Stomach smooth muscle (tissue), 2 donors: ENCODE results near the gene FERMT2.

Experiments
- H3K27ac ChIP-seq: one replicate; pipeline ENCODE4 v1.7.0; 2013; ENCODE audit warnings: mild to moderate bottlenecking, low read length, inconsistent platforms
- H3K27me3 ChIP-seq, 2 donors: one replicate each; pipeline ENCODE4 v1.7.0; 2013; ENCODE audit warnings: low read length in 2 of 2; ENCODE audit not compliant: insufficient read depth in 2 of 2, control insufficient read depth in 1 of 2
- H3K36me3 ChIP-seq, 2 donors: one replicate each; pipeline ENCODE4 v1.7.0; 2013; ENCODE audit warnings: low read length in 2 of 2; ENCODE audit not compliant: control insufficient read depth in 2 of 2, insufficient read depth in 2 of 2
- H3K4me1 ChIP-seq: one replicate; pipeline ENCODE4 v1.7.0; 2013; ENCODE audit warnings: low read length; ENCODE audit not compliant: control insufficient read depth, insufficient read depth
- H3K4me3 ChIP-seq, 2 donors: one replicate each; pipeline ENCODE4 v1.7.0; 2013; ENCODE audit warnings: low read length in 2 of 2
- H3K9ac ChIP-seq, 2 donors: one replicate each; pipeline ENCODE4 v1.7.0; 2013; ENCODE audit warnings: low read length in 2 of 2, mild to moderate bottlenecking in 1 of 2
- H3K9me3 ChIP-seq, 2 donors: one replicate each; pipeline ENCODE4 v1.7.0; 2013; ENCODE audit warnings: low read length in 2 of 2; ENCODE audit not compliant: control insufficient read depth in 2 of 2
- donor health status: healthy.
- donor health status: Pancreatic carcinoma.

FERMT2 gene

GRCh38 chr14:52901357-52901980 is 49.4 kb downstream of the FERMT2 start:
- H3K27ac ChIP-seq, result no peak overlapping the region
- no peaks in the 10 kb centered on the region for H3K27me3 ChIP-seq
- peaks cover 9% of the 10 kb centered on the region in 2 donors for H3K36me3 ChIP-seq
- H3K9me3 ChIP-seq, result no peaks in the 10 kb centered on the region
- no peak overlapping the region for H3K9ac ChIP-seq
- peaks cover 13% of the 10 kb centered on the region for H3K4me1 ChIP-seq
- no peak overlapping the region for H3K4me3 ChIP-seq

GRCh38 chr14:52900731-52901130 is 50.1 kb downstream of the FERMT2 start:
- H3K4me3 ChIP-seq, result no peak overlapping the region
- H3K4me1 ChIP-seq, result peaks cover 7% of the 10 kb centered on the region
- H3K27me3 ChIP-seq, result no peaks in the 10 kb centered on the region
- H3K27ac ChIP-seq, result no peak overlapping the region
- H3K9ac ChIP-seq, result no peak overlapping the region
- no peaks in the 10 kb centered on the region for H3K9me3 ChIP-seq
- H3K36me3 ChIP-seq, result peaks cover 9% of the 10 kb centered on the region in 2 donors

GRCh38 chr14:52898496-52898895 is 52.4 kb downstream of the FERMT2 start:
- no peak overlapping the region for H3K4me3 ChIP-seq
- H3K36me3 ChIP-seq, result peaks cover 9% of the 10 kb centered on the region in 2 donors
- no peak overlapping the region for H3K9ac ChIP-seq
- H3K4me1 ChIP-seq, result peaks cover 7% of the 10 kb centered on the region
- no peak overlapping the region for H3K27ac ChIP-seq
- no peaks in the 10 kb centered on the region for H3K27me3 ChIP-seq
- no peaks in the 10 kb centered on the region for H3K9me3 ChIP-seq

DNA sequence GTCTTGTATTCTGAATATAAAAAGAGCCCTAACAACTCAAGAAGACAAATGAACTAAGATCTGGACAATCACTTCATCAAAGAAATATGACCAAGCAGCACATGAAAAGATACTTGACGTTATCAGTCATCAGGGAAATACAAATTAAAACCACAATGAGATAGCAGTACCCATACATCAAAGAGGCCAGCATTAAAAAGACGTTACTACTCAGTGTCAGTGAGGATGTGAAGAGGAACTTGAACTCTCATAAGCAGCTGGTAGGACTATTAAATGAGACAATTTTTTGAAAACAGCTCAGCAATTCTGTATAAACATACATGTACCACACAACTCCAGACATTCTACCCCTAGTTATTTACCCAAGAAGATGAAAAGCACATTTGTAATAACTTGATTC is 55.9 kb downstream of the FERMT2 start:
- Histone ChIP-seq H3K9ac (no peak overlapping the region), H3K27me3 (no peaks in the 10 kb centered on the region), H3K9me3 (no peaks in the 10 kb centered on the region), H3K36me3 (peaks cover 8 to 18% of the 10 kb centered on the region in 2 donors), H3K4me3 (no peak overlapping the region), H3K27ac (no peak overlapping the region), H3K4me1 (peaks cover 4% of the 10 kb centered on the region)

- no peak overlapping the region for H3K27ac ChIP-seq
- no peak overlapping the region for H3K9ac ChIP-seq
- H3K27me3 ChIP-seq, result no peaks in the 10 kb centered on the region
- H3K4me3 ChIP-seq, result no peak overlapping the region
- peaks cover 15 to 26% of the 10 kb centered on the region in 2 donors for H3K36me3 ChIP-seq
- no peaks in the 10 kb centered on the region for H3K4me1 ChIP-seq
- H3K9me3 ChIP-seq, result no peaks in the 10 kb centered on the region
Observed at GRCh38 chr14:52891800-52892199, 59.0 kb downstream of the FERMT2 start.

DNA sequence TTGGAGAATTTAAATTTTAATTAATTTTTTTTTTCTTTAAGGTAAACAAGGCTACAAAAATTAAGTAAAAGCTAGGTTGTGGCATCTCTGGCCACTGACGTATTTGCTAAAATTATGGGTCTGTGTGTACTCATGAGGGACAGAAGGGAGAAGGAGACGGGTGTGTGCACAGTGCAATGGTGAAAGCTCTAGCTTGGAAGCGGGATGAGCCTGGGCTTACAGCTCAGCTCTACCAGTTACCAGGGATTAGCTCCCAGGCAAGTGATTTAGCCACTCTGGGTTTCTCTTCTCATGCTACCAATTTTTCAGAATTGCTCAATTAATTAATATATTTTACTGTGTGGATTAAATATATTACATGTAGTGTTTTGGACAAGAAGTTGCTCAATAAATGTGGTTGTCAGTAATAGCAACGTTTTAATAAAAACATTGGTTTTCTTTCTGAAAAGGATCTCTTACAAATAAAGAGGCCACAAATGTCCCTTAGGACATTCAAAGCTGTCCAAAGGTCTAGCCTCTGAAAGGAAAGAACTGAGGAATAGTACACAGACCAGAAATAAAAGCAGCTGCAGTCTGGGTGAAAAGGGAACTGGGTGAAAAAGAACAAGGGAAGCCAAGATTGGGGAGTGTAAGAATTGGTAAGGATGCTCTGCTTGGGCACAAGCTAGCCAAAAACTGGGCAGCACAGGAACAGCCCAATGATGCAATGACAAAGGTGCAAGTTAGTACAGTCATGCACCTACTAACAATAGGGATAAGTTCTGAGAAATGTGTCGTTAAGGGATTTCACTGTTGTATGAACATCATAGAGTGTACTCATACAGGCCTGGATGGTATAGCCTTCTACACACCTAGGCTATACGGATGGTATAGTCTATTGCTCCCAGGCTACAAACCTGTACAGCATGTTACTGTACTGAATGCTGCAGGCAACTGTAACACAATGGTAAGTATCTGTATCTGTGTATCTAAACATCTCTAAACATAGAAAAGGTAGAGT is 61.7 kb downstream of the FERMT2 start:
- H3K4me3 ChIP-seq, result no peak overlapping the region
- H3K27ac ChIP-seq, result no peak overlapping the region
- peaks cover 17 to 26% of the 10 kb centered on the region in 2 donors for H3K36me3 ChIP-seq
- no peaks in the 10 kb centered on the region for H3K27me3 ChIP-seq
- H3K9me3 ChIP-seq, result no peaks in the 10 kb centered on the region
- no peaks in the 10 kb centered on the region for H3K4me1 ChIP-seq
- H3K9ac ChIP-seq, result no peak overlapping the region

GRCh38 chr14:52888159-52888558 is 62.7 kb downstream of the FERMT2 start:
- Histone ChIP-seq H3K36me3 (peaks cover 21 to 25% of the 10 kb centered on the region in 2 donors), H3K27ac (no peak overlapping the region), H3K9ac (no peak overlapping the region), H3K9me3 (no peaks in the 10 kb centered on the region), H3K4me1 (no peaks in the 10 kb centered on the region), H3K27me3 (no peaks in the 10 kb centered on the region), H3K4me3 (no peak overlapping the region)

GRCh38 chr14:52885230-52885629 is 65.6 kb downstream of the FERMT2 start:
- H3K4me3 ChIP-seq, result no peak overlapping the region
- no peak overlapping the region for H3K27ac ChIP-seq
- H3K9ac ChIP-seq, result no peak overlapping the region
- H3K27me3 ChIP-seq, result no peaks in the 10 kb centered on the region
- no peaks in the 10 kb centered on the region for H3K9me3 ChIP-seq
- H3K4me1 ChIP-seq, result no peaks in the 10 kb centered on the region
- H3K36me3 ChIP-seq, result peaks cover 11 to 17% of the 10 kb centered on the region in 2 donors

- Histone ChIP-seq H3K4me1 (peaks cover 4% of the 10 kb centered on the region), H3K36me3 (peaks cover 6 to 15% of the 10 kb centered on the region in 2 donors), H3K27ac (no peak overlapping the region), H3K27me3 (no peaks in the 10 kb centered on the region), H3K9me3 (no peaks in the 10 kb centered on the region), H3K9ac (no peak overlapping the region), H3K4me3 (no peak overlapping the region)
Observed at GRCh38 chr14:52883658-52884057, 67.2 kb downstream of the FERMT2 start.

GRCh38 chr14:52882824-52883223 is 68.0 kb downstream of the FERMT2 start:
- Histone ChIP-seq H3K36me3 (peaks cover 2 to 17% of the 10 kb centered on the region in 2 donors), H3K9ac (no peak overlapping the region), H3K4me3 (no peak overlapping the region), H3K27ac (no peak overlapping the region), H3K27me3 (no peaks in the 10 kb centered on the region), H3K4me1 (peaks cover 4% of the 10 kb centered on the region), H3K9me3 (no peaks in the 10 kb centered on the region)
